ENCODE results near the gene TRMT112. TPM values are rescaled to one million over a fixed set of nuclear protein-coding genes. Genes with fewer than 3 reads are reported as not detected.
A peak's percentile ranks its signal among the peaks of the same experiment; 100 is the strongest.

The TRMT112 gene
- total RNA-seq, 2 donors from 2014 or later = 110 to 151 TPM

GRCh38 chr11:64321533-64321932 is 4.2 kb upstream of the TRMT112 start:
- Histone ChIP-seq H3K4me3 (no peak overlapping the region), H3K9me3 (no peaks in the 10 kb centered on the region), H3K27me3 (no peaks in the 10 kb centered on the region), H3K4me1 (peaks cover 0 to 19% of the 10 kb centered on the region in 2 donors), H3K36me3 (peaks cover 12% of the 10 kb centered on the region), H3K27ac (no peak overlapping the region)
- TF ChIP-seq CTCF (IDR thresholded peaks at IDR 0.05) = no peak
- DNase-seq (ENCODE audit: low spot score) = no peak

- no peaks in the 10 kb centered on the region for H3K27me3 ChIP-seq
- no peaks in the 10 kb centered on the region for H3K9me3 ChIP-seq
- DNase-seq (ENCODE audit: low spot score) = no peak
- TF ChIP-seq CTCF (IDR thresholded peaks at IDR 0.05) = no peak
- H3K36me3 ChIP-seq = peaks cover 17% of the 10 kb centered on the region
- H3K4me3 ChIP-seq = no peak overlapping the region
- peaks cover 0 to 22% of the 10 kb centered on the region in 2 donors for H3K4me1 ChIP-seq
- no peak overlapping the region for H3K27ac ChIP-seq
Measured at GRCh38 chr11:64321026-64321425, 3.7 kb upstream of the TRMT112 start.

DNA sequence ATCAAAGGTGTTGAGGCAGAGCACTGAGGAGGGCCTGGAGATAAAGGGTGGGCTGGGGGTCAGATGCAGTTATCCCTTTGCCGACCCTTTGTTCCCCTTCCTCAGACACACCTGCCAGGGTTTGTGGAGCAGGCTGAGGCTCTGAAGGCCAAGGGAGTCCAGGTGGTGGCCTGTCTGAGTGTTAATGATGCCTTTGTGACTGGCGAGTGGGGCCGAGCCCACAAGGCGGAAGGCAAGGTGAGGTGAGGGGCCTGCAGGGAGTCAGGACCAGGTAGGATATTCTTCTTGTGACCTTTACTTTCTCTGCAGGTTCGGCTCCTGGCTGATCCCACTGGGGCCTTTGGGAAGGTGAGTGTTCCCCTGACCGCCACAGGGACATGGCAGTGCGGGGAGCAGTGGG is 3.2 kb upstream of the TRMT112 start:
- H3K9me3 ChIP-seq = no peaks in the 10 kb centered on the region
- H3K36me3 ChIP-seq = peaks cover 22% of the 10 kb centered on the region
- no peak overlapping the region for H3K4me3 ChIP-seq
- no peak for DNase-seq (ENCODE audit: low spot score)
- no peak overlapping the region for H3K27ac ChIP-seq
- peaks cover 0 to 22% of the 10 kb centered on the region in 2 donors for H3K4me1 ChIP-seq
- no peaks in the 10 kb centered on the region for H3K27me3 ChIP-seq
- no peak for TF ChIP-seq CTCF (IDR thresholded peaks at IDR 0.05)

GRCh38 chr11:64318766-64319761 is 1.7 kb upstream of the TRMT112 start:
- no peak for DNase-seq (ENCODE audit: low spot score)
- Histone ChIP-seq H3K27ac (peak overlapping the region; percentile 96 to 99), H3K27me3 (no peaks in the 10 kb centered on the region), H3K4me1 (peaks cover 0 to 28% of the 10 kb centered on the region in 2 donors), H3K4me3 (peak overlapping the region; percentile 86 to 94), H3K9me3 (no peaks in the 10 kb centered on the region), H3K36me3 (peaks cover 35% of the 10 kb centered on the region)
- TF ChIP-seq CTCF (IDR thresholded peaks at IDR 0.05) = no peak

DNA sequence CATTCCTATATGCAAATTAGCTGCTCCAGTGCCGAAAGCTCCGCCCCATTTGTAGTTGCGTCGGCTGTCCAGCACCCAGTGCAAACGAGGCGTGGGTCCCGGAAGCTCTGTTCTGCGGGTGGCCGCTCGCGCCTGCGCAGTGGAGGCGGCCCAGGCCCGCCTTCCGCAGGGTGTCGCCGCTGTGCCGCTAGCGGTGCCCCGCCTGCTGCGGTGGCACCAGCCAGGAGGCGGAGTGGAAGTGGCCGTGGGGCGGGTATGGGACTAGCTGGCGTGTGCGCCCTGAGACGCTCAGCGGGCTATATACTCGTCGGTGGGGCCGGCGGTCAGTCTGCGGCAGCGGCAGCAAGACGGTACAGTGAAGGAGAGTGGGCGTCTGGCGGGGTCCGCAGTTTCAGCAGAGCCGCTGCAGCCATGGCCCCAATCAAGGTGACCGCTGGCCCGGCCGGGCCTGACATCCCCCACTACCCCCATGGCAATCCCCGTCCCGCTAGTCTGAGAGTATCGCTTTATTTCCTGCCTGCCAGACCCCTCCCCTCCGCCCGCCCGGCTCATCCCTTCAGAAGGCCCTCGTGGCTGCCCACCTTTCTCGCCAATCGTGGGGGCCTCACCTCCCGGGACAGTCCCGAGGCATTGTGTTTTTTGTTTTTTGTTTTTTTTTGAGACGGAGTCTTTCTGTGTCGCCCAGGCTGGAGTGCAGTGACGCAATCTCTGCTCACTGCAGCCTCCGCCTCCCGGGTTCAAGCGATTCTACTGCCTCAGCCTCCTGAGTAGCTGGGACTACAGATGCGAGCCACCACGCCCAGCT is 804 bp upstream of the TRMT112 start, which contains the start of gene PRDX5:
Gene PRDX5 (plus strand): TSS at position 161 of the 805 bp plus-strand sequence. CDS start 95 bp downstream, at position 256.
- Histone ChIP-seq H3K4me3 (peak within 1 kb of the TSS; percentile 86 to 94), H3K9me3 (no peaks in the 10 kb centered on the region), H3K36me3 (peaks cover 35% of the 10 kb centered on the region), H3K4me1 (peaks cover 0 to 37% of the 10 kb centered on the region in 2 donors), H3K27me3 (no peaks in the 10 kb centered on the region), H3K27ac (peak within 1 kb of the TSS; percentile 96 to 99)
- peak; percentile 11 to 74 for TF ChIP-seq CTCF (IDR thresholded peaks at IDR 0.05)
- peak; percentile 98 for DNase-seq (ENCODE audit: low spot score)
